ENCODE results near the gene IL7R. TPM values are rescaled to one million over a fixed set of nuclear protein-coding genes. Genes with fewer than 3 reads are reported as not detected.

Gene IL7R, protein sequence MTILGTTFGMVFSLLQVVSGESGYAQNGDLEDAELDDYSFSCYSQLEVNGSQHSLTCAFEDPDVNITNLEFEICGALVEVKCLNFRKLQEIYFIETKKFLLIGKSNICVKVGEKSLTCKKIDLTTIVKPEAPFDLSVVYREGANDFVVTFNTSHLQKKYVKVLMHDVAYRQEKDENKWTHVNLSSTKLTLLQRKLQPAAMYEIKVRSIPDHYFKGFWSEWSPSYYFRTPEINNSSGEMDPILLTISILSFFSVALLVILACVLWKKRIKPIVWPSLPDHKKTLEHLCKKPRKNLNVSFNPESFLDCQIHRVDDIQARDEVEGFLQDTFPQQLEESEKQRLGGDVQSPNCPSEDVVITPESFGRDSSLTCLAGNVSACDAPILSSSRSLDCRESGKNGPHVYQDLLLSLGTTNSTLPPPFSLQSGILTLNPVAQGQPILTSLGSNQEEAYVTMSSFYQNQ
- 332 and 345 TPM in 2 replicates for total RNA-seq

DNA sequence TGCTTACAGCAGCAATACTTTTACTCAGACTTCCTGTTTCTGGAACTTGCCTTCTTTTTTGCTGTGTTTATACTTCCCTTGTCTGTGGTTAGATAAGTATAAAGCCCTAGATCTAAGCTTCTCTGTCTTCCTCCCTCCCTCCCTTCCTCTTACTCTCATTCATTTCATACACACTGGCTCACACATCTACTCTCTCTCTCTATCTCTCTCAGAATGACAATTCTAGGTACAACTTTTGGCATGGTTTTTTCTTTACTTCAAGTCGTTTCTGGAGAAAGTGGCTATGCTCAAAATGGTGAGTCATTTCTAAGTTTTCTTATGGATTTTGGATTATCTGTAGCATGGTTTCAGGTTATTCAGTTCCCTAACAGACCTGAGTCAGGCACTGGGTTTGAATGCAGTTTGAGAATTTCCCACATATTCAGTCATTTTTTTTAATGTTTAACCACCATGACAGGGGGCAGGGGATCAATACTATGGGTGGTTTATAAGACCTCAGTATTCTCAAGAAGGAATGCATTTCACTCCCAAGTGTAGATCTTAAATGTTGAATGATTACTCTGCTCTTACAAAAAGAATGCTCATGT lies at the start of gene IL7R:
Gene IL7R, plus strand, starts transcription at position 127 of the 587 bp plus-strand sequence. Its CDS starts 87 bp downstream, at position 214.
- intact Hi-C loops (cut with micrococcal nuclease), result loop anchor here (1.0 to 5.0 kb wide), 10 partner anchors 21 to 1020 kb away; partner anchors contain the start of genes DNAJC21, LMBRD2, NIPBL and SKP2

DNA sequence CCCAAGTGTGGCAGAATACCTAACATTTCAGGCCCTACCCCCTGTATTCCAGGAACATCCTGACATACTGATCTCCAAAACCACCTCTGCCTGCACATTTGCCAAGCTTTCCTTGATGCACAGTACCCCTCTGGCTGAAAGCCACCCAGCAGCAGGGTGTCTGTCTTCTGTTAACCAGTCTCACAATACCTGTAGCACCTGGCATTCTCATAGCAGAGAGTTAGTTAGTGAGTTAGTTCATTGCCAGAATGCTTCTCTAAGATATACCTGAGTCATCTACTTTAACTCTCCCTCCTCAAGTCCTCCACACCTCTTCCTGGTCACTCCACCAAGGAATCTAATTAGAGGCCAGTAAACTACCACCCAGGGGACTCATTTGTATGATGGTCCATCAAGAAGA lies 46.1 kb upstream of the IL7R start:
- intact Hi-C loops (cut with micrococcal nuclease), result loop anchor here (1.0 to 10.0 kb wide), 4 partner anchors 22 to 1064 kb away; partner anchors contain the start of genes NADK2 and NIPBL

DNA sequence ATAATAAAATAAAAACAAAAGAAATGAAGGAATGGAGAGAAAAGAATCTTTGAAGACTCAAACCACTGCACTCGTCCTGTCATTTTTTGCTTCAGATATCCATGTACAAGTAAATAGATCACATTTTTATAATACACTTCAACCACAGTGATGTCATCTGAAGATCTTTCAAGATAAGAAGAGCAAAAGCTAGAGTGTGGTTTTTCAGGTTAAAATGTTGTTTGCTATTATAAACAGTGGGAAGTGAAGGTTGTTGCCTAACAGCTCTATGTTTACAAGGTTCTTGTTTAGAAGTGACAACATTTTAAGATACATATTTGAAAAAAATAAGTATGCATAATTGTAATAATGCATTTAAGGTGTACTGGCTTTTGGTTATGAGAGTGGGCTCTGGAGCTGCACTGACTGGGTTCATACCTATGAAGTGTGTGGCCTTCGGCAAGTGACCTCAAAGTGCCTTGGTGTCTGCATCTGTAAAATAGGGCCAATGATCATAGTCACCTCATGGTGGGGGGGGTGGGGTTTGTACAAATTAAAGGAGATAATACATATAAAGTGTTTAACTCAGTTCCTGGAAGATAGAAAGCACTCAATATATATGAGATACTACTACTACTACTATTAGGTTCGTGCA lies 45.5 kb upstream of the IL7R start:
- intact Hi-C loops (cut with micrococcal nuclease), result loop anchor here (1.0 to 10.0 kb wide), 14 partner anchors 8 to 1064 kb away; partner anchors contain the start of genes NADK2, NIPBL, SKP2 and SPEF2

DNA sequence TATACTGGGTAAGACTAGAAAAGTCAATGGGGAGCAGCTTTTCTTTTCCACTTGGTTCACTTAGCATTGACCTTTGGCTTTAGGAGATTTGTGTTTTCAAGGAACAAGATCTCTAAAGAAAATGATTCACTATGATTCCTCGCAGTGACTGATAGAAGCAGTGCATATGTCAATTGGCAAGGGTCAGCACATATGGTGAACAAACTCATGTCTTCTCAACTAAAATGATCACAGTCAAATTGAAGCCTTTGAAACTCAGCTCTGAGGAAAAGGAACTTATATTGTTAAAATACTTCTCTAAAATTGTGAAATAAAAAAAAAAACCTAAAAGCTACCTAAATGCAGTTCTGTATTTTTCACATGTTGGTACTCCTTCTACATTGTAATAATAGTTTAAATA lies 43.2 kb upstream of the IL7R start:
- intact Hi-C loops (cut with micrococcal nuclease), result loop anchor here (10.0 kb wide), 2 partner anchors 431 to 1061 kb away; partner anchors contain the start of genes NADK2 and NIPBL

DNA sequence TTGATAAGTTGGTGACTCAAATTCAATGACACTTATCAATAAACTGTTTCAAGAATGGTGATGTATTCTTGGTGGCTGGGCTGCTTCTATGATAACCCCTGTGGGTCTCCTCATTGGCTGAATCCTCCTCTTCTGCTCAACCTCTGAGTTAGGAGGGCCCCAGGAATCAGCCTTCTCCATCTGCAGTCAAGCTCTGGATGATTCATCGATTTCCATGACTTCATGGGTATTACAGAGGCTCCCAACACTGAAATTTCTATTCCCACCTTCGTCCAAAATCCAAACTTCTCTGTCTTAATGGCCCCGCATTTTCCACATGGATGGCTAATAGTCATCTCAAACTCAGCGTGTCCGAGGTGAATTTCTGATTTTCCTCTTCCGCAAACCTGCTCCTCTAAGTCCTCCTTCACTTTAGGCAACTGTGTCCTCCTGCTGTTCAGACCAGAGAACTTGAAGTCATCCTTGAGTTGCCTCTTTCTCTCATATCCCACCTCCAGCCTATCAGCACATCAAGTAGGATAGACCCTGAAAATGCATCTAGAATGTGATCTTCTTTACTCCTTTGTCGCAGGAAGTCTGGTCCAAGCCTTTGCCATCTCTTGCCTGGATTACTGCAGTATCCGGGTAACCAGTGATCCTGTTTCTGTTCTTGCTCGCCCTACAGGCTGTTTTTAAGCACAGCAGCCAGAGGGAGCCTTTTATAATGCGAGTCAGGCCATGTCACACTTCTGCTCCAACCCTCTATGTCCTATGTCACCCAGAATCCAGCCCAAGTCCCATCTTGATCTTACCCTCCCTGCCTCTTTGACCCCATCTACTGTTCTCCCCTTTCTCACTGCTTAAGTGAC lies 41.4 kb upstream of the IL7R start:
- intact Hi-C loops (cut with micrococcal nuclease), result loop anchor here (1.0 to 10.0 kb wide), 4 partner anchors 8 to 1059 kb away; partner anchors contain the start of genes NADK2 and NIPBL

DNA sequence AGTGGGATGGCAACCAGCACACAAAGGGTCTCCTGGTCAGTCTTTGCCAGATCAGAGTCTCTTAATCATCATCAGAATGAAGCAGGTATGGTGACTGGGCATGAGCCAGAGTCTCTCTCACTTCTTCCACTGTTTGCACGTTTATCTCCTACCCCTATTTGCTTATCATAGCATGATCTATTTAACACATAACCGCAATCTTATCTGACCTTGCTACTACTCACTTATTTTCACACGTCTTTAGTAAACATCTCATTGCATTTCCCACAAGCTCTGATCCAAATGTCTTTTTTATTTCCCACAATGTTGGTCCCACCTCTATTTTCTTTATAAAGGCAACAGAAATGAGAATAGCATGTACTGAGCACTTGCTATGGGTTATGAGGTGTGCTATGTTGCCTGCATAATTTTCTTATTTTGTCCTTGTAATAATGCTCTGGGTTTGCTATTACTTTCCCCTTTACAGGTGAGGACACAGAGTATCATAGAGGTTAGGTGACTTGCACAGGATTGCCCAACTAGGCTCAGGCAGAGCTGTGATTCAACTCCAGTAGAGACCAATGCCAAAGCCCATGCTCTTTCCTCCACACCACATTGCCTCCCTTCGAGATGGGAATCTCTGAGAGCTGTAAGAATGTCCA lies 39.7 kb upstream of the IL7R start:
- intact Hi-C loops (cut with micrococcal nuclease), result loop anchor here (10.0 kb wide), 2 partner anchors 428 to 1058 kb away; partner anchors contain the start of genes NADK2 and NIPBL

DNA sequence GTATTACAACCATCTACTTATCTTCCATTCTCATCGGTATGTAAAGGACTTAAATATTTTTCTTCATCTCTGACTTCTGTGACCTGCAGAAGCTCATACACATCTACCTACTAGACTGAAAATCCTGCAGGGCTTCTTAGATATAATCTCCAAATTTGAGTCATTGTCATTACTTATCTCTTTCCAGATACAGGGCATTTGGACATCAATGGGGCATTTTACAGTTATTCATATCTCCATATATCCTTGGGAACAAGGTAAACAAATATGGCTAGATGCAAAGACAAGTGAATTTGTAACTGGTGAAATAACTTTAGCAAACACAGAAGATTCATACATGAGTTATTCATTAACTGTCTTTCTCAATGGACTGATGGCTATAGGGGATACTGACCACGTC lies 37.7 kb upstream of the IL7R start:
- intact Hi-C loops (cut with micrococcal nuclease), result loop anchor here (1.0 to 10.0 kb wide), 3 partner anchors 8 to 1056 kb away; partner anchors contain the start of genes NADK2 and NIPBL

DNA sequence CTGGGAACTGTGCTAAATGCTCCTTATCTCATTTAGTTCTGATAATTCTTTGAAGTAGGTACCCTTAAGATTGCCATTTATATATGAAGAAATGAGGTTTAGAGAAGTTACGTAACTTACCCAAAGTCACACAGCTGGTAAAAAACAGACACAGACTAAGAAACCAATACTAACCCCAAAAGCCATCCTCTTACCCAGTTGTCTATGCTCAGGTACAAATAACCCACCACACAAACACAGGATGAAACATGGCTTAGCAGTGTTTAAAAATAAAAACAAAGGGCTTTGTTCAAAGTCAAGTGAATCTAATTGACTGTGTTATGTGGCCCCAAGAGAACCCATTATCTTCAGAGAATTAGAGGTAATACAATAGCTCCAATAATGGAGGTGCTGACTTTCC lies 37.0 kb upstream of the IL7R start:
- intact Hi-C loops (cut with micrococcal nuclease), result loop anchor here (1.0 to 10.0 kb wide), 3 partner anchors 8 to 1055 kb away; partner anchors contain the start of genes NADK2 and NIPBL

DNA sequence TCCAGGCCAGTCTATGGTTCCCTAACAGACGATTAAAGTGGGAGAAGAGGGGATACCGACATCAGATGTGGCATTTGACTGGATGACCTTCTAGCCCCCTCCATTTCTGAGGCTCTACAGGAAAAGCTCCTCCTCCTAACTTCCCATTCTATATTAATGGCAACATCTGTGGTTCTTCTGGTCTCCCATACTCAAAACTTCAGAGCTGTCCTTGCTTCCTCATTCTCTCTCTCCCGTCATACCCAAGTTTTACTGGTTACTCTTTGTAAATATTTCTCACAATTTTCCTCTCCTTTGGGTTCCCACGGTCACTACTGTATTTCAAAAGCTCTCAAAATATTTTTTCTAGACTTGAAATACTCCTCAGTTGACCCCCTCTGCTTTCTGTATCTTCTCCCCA lies 36.0 kb upstream of the IL7R start:
- intact Hi-C loops (cut with micrococcal nuclease), result no loop called here

DNA sequence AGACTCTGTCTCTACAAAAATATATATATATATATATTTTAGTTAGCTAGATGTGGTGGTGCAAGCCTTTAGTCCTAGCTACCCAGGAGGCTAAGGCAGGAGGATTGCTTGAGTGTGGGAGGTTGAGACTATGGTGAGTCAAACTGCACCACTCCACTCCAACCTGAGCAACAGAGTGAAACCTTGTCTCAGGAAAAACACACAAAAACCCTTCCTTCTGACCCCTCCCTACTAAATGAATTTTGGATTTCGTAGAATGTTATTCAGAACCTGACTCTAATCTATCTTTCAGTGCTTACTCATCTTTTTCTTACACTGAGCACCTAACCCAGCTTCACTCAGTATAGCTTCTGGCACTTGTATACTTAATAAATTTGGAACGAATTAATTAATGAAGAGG lies 35.2 kb upstream of the IL7R start:
- intact Hi-C loops (cut with micrococcal nuclease), result no loop called here

DNA sequence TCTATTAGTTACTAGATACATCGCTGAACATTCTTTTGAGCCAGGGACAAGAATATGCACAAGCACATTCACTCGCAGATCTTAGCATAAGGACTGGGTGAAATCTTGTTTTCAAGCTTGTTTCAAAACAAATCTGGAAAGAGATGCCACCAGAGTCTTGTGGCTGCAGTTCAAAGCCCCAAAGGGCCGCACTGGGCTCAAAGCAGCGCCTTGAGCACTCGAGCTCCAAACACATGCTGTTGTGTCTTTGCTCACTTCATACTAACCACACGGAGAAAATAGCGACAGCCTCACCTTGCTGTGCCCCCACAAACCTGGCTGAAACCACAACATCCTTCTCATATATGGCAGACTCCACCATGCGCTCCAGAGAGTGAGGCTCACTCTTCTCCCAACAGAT lies 34.2 kb upstream of the IL7R start:
- intact Hi-C loops (cut with micrococcal nuclease), result no loop called here

DNA sequence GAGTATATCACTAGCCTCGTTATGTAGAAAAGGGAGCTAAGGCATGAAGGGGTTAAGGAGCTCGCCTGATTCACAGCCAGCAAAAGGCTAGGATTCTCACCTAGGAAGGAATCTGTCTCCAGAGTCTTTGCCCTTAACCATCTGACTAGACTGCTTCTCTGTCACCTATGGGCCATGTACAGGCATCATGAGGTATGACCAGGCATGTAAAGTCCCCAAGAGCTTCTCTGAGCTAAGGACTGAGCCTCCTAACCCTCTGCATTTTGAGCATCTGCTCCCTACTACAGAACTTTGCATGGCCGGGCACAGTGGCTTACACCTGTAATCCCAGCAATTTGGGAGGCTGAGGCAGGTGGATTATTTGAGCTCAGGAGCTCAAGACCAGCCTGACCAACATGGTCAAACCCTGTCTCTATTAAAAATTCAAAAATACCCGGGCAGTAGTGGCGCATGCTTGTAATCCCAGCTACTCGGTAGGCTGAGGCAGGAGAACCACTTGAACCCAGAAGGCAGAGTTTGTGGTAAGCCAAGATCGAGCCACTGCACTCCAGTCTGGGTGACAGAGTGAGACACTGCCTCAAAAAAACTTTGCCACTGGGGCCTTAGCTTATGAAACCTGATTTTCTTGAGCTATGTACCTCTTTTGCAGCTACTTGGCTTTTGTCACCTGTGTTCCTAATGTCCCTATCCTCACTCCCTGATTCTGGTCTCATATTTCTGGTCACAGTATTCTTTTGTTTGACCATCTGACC lies 33.2 kb upstream of the IL7R start:
- intact Hi-C loops (cut with micrococcal nuclease), result loop anchor here (1.0 kb wide), 2 partner anchors 8 to 10 kb away; no protein-coding TSS in a partner anchor

DNA sequence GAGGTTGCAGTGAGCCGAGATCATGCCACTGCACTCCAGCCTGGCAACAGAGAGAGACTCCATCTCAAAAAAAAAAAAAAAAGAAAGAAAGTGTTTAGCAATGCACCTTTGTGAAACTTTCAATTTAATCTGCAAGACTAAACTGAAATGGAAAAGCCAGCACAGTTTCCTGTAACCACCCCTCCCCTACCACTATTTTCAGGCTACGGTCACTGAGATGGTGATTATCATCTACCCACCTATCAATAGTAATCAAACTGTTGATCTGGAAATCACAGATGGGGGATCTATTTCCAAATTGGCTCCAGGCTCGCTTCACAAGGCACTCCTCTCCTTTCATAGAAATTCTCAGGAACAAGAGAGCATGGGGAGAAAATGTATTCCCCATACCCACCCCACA lies 30.6 kb upstream of the IL7R start:
- intact Hi-C loops (cut with micrococcal nuclease), result no loop called here

DNA sequence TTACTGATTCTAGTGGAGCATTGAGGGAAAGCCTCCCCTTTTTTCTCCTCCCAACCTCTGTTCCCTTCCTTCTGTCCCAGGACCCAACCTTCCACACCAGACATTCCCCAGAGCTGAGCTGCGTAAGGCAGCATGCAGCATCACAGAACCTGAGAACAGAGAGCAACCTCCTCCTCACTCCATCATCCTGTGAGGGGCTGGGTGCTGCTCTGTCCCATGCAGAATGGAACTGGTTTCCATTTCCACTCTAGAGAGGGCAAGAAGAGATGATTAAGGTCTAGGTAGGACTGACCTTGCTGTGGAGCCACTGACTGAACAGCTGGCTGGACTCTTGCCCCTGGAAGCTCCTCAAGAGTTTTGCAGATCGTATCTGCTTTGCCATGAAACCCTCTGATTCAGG lies 30.1 kb upstream of the IL7R start:
- intact Hi-C loops (cut with micrococcal nuclease), result no loop called here

DNA sequence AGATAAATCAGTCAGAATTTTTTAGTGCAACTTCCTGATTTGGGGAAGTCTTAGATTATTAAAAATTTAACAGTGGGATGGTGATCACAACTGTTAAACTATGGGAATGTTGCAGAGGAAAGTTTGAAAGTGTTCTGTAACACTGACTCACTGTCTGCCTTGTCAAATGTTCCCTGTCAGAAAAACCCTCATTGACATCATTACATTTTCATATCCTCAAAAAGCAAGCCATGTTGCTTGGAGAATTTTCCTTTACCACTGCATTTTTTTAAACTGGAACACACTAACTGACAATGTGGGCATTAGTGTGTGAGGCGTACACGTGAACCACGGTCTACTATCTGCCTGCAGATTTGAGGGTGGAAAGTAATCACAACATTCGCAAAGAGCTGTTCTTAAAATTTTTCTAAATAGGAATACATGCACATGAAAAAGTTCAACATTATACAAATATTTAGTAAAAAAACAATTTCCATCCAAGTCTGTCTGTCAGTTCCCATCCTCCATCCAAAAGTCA lies 28.6 kb upstream of the IL7R start:
- intact Hi-C loops (cut with micrococcal nuclease), result no loop called here

DNA sequence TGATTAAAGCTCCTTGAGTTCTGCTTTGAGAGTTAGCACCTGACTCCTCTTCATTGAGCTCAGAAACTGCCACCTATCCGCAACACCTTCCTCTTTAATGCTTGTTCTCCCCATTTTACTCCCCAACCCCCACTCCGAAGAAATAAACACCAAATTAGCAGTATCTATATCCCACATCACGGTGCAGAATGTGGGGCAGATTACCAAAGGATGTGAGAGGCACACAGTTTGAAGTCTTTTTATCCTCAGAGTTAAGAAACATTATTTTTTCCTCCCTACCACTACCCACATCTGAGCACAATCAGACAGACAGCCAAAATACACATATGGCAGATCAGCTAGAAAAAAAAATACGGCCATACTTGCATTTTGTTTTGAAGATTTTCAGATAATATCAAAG lies 26.1 kb upstream of the IL7R start:
- intact Hi-C loops (cut with micrococcal nuclease), result no loop called here

DNA sequence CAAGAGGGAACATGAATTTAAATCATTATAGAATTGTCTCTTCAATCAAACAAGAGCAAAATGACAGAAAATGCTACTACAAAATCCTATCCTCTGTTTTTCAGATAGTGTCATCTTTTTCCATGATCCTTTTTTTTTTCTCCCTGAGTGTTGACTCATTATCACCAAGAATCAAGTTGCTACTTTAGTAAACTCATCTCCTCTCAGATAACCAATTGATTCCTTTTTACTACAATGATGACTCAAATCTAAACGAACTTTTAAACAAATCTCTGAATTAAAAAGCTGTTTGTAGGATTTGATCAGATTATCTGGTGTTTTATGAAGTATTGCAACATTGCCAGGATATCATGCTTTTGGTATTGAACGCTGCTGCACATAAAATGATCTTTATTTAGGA lies 23.9 kb upstream of the IL7R start:
- intact Hi-C loops (cut with micrococcal nuclease), result loop anchor here (1.0 to 2.0 kb wide), 5 partner anchors 9 to 162 kb away; no protein-coding TSS in a partner anchor

DNA sequence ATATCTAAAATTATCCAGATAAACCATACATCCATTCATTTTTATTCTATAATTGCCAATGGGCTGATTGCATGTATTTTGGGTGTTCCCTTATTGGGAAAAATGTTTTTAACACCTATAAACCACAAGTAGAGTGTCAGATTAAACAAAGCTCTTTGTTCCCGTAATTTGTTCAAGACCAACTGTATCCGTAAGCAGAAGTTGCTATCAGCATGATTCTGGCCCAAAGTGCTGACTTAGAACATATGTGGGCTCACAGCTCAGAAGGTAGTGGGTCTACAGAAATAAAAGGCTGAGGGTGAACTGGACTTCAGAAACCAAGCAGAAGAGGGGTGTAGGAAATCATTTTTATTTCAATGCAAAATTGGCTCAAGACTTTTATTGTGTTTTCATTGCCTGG lies 23.5 kb upstream of the IL7R start:
- intact Hi-C loops (cut with micrococcal nuclease), result loop anchor here (1.0 to 2.0 kb wide), 5 partner anchors 10 to 162 kb away; no protein-coding TSS in a partner anchor

Data from T-helper 1 cell treated with Interleukin-12 subunit alpha and Interleukin-12 subunit beta and Interleukin-4 antibody, amounts not matched to agents 30 ng/mL and 1 ng/mL, for 36 hours (primary cell).